ENCODE data around the gene SEPSECS. TPM values are rescaled to one million over a fixed set of nuclear protein-coding genes. Genes with fewer than 3 reads are reported as not detected.

SEPSECS gene
- 1.3 TPM for polyA plus RNA-seq (2013, experiment 1 of 2)
- 1.5 TPM for polyA plus RNA-seq (2013, experiment 2 of 2)

GRCh38 chr4:25159837-25160713 lies at the start of gene SEPSECS:
SEPSECS (minus strand) TSS chr4:25160449; CDS start chr4:25160369, 80 bp downstream.
- Histone ChIP-seq H3K9ac (ENCODE audit: low read length) (peak within 1 kb of the TSS; percentile 94), H2BK5ac (ENCODE audit: low read length) (peak within 1 kb of the TSS; percentile 87), H3K27me3 (ENCODE audit: insufficient read depth, low read length, poor library complexity) (no peaks in the 10 kb centered on the region), H3K4me1 (ENCODE audit: control insufficient read depth, low read depth, low read length) (peaks cover 4% of the 10 kb centered on the region), H2BK15ac (replicated peaks; ENCODE audit: low read depth) (no peak within 1 kb of the TSS), H3K4ac (ENCODE audit: low read depth, low read length) (peak within 1 kb of the TSS; percentile 94), H4K8ac (ENCODE audit: low read depth, low read length) (peak within 1 kb of the TSS; percentile 17), H3K4me2 (ENCODE audit: low read length) (peak within 1 kb of the TSS; percentile 98), H2BK120ac (ENCODE audit: low read depth, low read length) (no peak within 1 kb of the TSS), H3K27ac (ENCODE audit: low read depth, low read length) (peak within 1 kb of the TSS; percentile 91), H3K79me1 (ENCODE audit: low read length) (no peaks in the 10 kb centered on the region), H3K79me2 (ENCODE audit: control insufficient read depth, insufficient read depth, low read length) (no peaks in the 10 kb centered on the region), H3K56ac (ENCODE audit: low read length) (peak within 1 kb of the TSS; percentile 99), H2AK5ac (ENCODE audit: low read length) (no peak within 1 kb of the TSS), H3K23ac (ENCODE audit: low read length) (peak within 1 kb of the TSS; percentile 81), H3K18ac (ENCODE audit: low read length) (peak within 1 kb of the TSS; percentile 77), H3K36me3 (ENCODE audit: control insufficient read depth, insufficient read depth, low read length) (no peaks in the 10 kb centered on the region), H3K4me3 (ENCODE audit: low read length) (peak within 1 kb of the TSS; percentile 89), H4K5ac (ENCODE audit: low read length) (peak within 1 kb of the TSS; percentile 21)
- no CpG with 5 or more reads among the region's 66 CpGs for WGBS (ENCODE audit: extremely low coverage, insufficient coverage, low lambda C conversion rate)
- DNase-seq = peak; percentile 97

- H2AK5ac ChIP-seq (ENCODE audit: low read length) = no peak overlapping the region
- H3K27me3 ChIP-seq (ENCODE audit: insufficient read depth, low read length, poor library complexity) = no peaks in the 10 kb centered on the region
- H3K56ac ChIP-seq (ENCODE audit: low read length) = no peak overlapping the region
- no peaks in the 10 kb centered on the region for H3K79me2 ChIP-seq (ENCODE audit: control insufficient read depth, insufficient read depth, low read length)
- no peak overlapping the region for H4K5ac ChIP-seq (ENCODE audit: low read length)
- H2BK15ac ChIP-seq (replicated peaks; ENCODE audit: low read depth) = no peak overlapping the region
- no peak overlapping the region for H3K4me3 ChIP-seq (ENCODE audit: low read length)
- H3K4me2 ChIP-seq (ENCODE audit: low read length) = no peak overlapping the region
- H2BK5ac ChIP-seq (ENCODE audit: low read length) = no peak overlapping the region
- no peak overlapping the region for H3K4ac ChIP-seq (ENCODE audit: low read depth, low read length)
- H2BK120ac ChIP-seq (ENCODE audit: low read depth, low read length) = no peak overlapping the region
- H4K8ac ChIP-seq (ENCODE audit: low read depth, low read length) = no peak overlapping the region
- H3K4me1 ChIP-seq (ENCODE audit: control insufficient read depth, low read depth, low read length) = no peaks in the 10 kb centered on the region
- H3K27ac ChIP-seq (ENCODE audit: low read depth, low read length) = no peak overlapping the region
- H3K23ac ChIP-seq (ENCODE audit: low read length) = no peak overlapping the region
- H3K9ac ChIP-seq (ENCODE audit: low read length) = no peak overlapping the region
- no peak overlapping the region for H3K18ac ChIP-seq (ENCODE audit: low read length)
- peak; percentile 71 for DNase-seq
- no CpG with 5 or more reads among the region's 1 CpG for WGBS (ENCODE audit: extremely low coverage, insufficient coverage, low lambda C conversion rate)
- H3K36me3 ChIP-seq (ENCODE audit: control insufficient read depth, insufficient read depth, low read length) = no peaks in the 10 kb centered on the region
- H3K79me1 ChIP-seq (ENCODE audit: low read length) = no peaks in the 10 kb centered on the region
Observed at GRCh38 chr4:25209702-25210101, 49.5 kb upstream of the SEPSECS start.

- no peak for DNase-seq
- H3K23ac ChIP-seq (ENCODE audit: low read length) = no peak overlapping the region
- no peak overlapping the region for H2BK15ac ChIP-seq (replicated peaks; ENCODE audit: low read depth)
- H2BK5ac ChIP-seq (ENCODE audit: low read length) = no peak overlapping the region
- H3K18ac ChIP-seq (ENCODE audit: low read length) = peak overlapping the region; percentile 22
- no peak overlapping the region for H3K4me2 ChIP-seq (ENCODE audit: low read length)
- H3K36me3 ChIP-seq (ENCODE audit: control insufficient read depth, insufficient read depth, low read length) = no peaks in the 10 kb centered on the region
- H3K27ac ChIP-seq (ENCODE audit: low read depth, low read length) = no peak overlapping the region
- H4K5ac ChIP-seq (ENCODE audit: low read length) = no peak overlapping the region
- H3K9ac ChIP-seq (ENCODE audit: low read length) = no peak overlapping the region
- H4K8ac ChIP-seq (ENCODE audit: low read depth, low read length) = no peak overlapping the region
- no peaks in the 10 kb centered on the region for H3K4me1 ChIP-seq (ENCODE audit: control insufficient read depth, low read depth, low read length)
- peak overlapping the region; percentile 23 for H2BK120ac ChIP-seq (ENCODE audit: low read depth, low read length)
- no peak overlapping the region for H2AK5ac ChIP-seq (ENCODE audit: low read length)
- no peaks in the 10 kb centered on the region for H3K79me1 ChIP-seq (ENCODE audit: low read length)
- H3K4ac ChIP-seq (ENCODE audit: low read depth, low read length) = peak overlapping the region; percentile 36
- WGBS (ENCODE audit: extremely low coverage, insufficient coverage, low lambda C conversion rate) = no CpG with 5 or more reads among the region's 1 CpG
- H3K27me3 ChIP-seq (ENCODE audit: insufficient read depth, low read length, poor library complexity) = no peaks in the 10 kb centered on the region
- H3K56ac ChIP-seq (ENCODE audit: low read length) = no peak overlapping the region
- no peaks in the 10 kb centered on the region for H3K79me2 ChIP-seq (ENCODE audit: control insufficient read depth, insufficient read depth, low read length)
- H3K4me3 ChIP-seq (ENCODE audit: low read length) = no peak overlapping the region
Observed at GRCh38 chr4:25207997-25208396, 47.7 kb upstream of the SEPSECS start.

DNA sequence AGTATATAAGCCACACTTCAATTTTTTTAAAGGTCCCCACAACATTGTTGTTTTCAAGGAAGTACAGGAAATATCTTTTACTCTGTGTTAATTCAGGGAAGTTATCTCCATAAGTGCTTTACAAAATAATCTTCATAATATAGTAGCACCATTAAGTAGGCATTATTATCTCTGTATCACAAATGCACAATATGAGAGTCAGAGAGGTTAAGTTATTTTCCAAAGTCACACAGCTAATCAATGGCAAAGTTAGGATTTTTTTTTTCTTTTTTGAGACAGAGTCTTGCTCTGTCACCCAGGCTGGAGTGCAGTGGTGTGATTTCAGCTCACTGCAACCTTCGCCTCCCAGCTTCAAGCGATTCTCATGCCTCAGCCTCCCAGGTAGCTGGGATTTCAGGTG lies 38.5 kb upstream of the SEPSECS start:
- Histone ChIP-seq H3K23ac (ENCODE audit: low read length) (no peak overlapping the region), H4K8ac (ENCODE audit: low read depth, low read length) (no peak overlapping the region), H3K79me1 (ENCODE audit: low read length) (no peaks in the 10 kb centered on the region), H3K36me3 (ENCODE audit: control insufficient read depth, insufficient read depth, low read length) (no peaks in the 10 kb centered on the region), H3K27me3 (ENCODE audit: insufficient read depth, low read length, poor library complexity) (no peaks in the 10 kb centered on the region), H3K4ac (ENCODE audit: low read depth, low read length) (no peak overlapping the region), H3K4me1 (ENCODE audit: control insufficient read depth, low read depth, low read length) (no peaks in the 10 kb centered on the region), H2BK15ac (replicated peaks; ENCODE audit: low read depth) (no peak overlapping the region), H3K56ac (ENCODE audit: low read length) (no peak overlapping the region), H2BK5ac (ENCODE audit: low read length) (no peak overlapping the region), H2AK5ac (ENCODE audit: low read length) (no peak overlapping the region), H3K4me2 (ENCODE audit: low read length) (no peak overlapping the region), H3K27ac (ENCODE audit: low read depth, low read length) (no peak overlapping the region), H3K9ac (ENCODE audit: low read length) (no peak overlapping the region), H3K4me3 (ENCODE audit: low read length) (no peak overlapping the region), H4K5ac (ENCODE audit: low read length) (no peak overlapping the region), H3K79me2 (ENCODE audit: control insufficient read depth, insufficient read depth, low read length) (no peaks in the 10 kb centered on the region), H3K18ac (ENCODE audit: low read length) (no peak overlapping the region), H2BK120ac (ENCODE audit: low read depth, low read length) (no peak overlapping the region)
- no CpG with 5 or more reads among the region's 2 CpGs for WGBS (ENCODE audit: extremely low coverage, insufficient coverage, low lambda C conversion rate)
- DNase-seq = no peak

GRCh38 chr4:25190407-25190806 lies 30.2 kb upstream of the SEPSECS start:
- no peak overlapping the region for H3K56ac ChIP-seq (ENCODE audit: low read length)
- no peaks in the 10 kb centered on the region for H3K27me3 ChIP-seq (ENCODE audit: insufficient read depth, low read length, poor library complexity)
- no peak overlapping the region for H4K8ac ChIP-seq (ENCODE audit: low read depth, low read length)
- no peaks in the 10 kb centered on the region for H3K79me1 ChIP-seq (ENCODE audit: low read length)
- no peak overlapping the region for H2BK15ac ChIP-seq (replicated peaks; ENCODE audit: low read depth)
- H2BK5ac ChIP-seq (ENCODE audit: low read length) = no peak overlapping the region
- no CpG with 5 or more reads among the region's 2 CpGs for WGBS (ENCODE audit: extremely low coverage, insufficient coverage, low lambda C conversion rate)
- no peak overlapping the region for H3K4ac ChIP-seq (ENCODE audit: low read depth, low read length)
- H2BK120ac ChIP-seq (ENCODE audit: low read depth, low read length) = no peak overlapping the region
- no peak overlapping the region for H3K4me2 ChIP-seq (ENCODE audit: low read length)
- no peaks in the 10 kb centered on the region for H3K4me1 ChIP-seq (ENCODE audit: control insufficient read depth, low read depth, low read length)
- no peak overlapping the region for H4K5ac ChIP-seq (ENCODE audit: low read length)
- no peaks in the 10 kb centered on the region for H3K36me3 ChIP-seq (ENCODE audit: control insufficient read depth, insufficient read depth, low read length)
- no peak overlapping the region for H3K9ac ChIP-seq (ENCODE audit: low read length)
- H3K79me2 ChIP-seq (ENCODE audit: control insufficient read depth, insufficient read depth, low read length) = no peaks in the 10 kb centered on the region
- no peak overlapping the region for H2AK5ac ChIP-seq (ENCODE audit: low read length)
- DNase-seq = peak; percentile 56
- no peak overlapping the region for H3K4me3 ChIP-seq (ENCODE audit: low read length)
- no peak overlapping the region for H3K23ac ChIP-seq (ENCODE audit: low read length)
- H3K27ac ChIP-seq (ENCODE audit: low read depth, low read length) = no peak overlapping the region
- no peak overlapping the region for H3K18ac ChIP-seq (ENCODE audit: low read length)
